GM19099 (cell line): Measurements from ENCODE around the gene DMXL1.

ENCODE experiments used
- POLR2A ChIP-seq: IDR thresholded peaks from 3 replicates; pipeline ENCODE4 v1.6.1; 2011; ENCODE audit warnings: low read depth; ENCODE audit not compliant: insufficient read length; ENCODE audit errors: extremely low read depth

The DMXL1 gene

GRCh38 chr5:119079318-119079921, 8.5 kb downstream of the DMXL1 start:
- no peak for TF ChIP-seq POLR2A

GRCh38 chr5:119080936-119081335, 10.0 kb downstream of the DMXL1 start:
- TF ChIP-seq POLR2A = no peak

GRCh38 chr5:119082691-119083090, 11.8 kb downstream of the DMXL1 start:
- no peak for TF ChIP-seq POLR2A

GRCh38 chr5:119083679-119084078, 12.8 kb downstream of the DMXL1 start:
- no peak for TF ChIP-seq POLR2A

- TF ChIP-seq POLR2A = no peak
Measured at GRCh38 chr5:119088438-119088837, 17.6 kb downstream of the DMXL1 start.

- no peak for TF ChIP-seq POLR2A
Measured at GRCh38 chr5:119095611-119096010, 24.7 kb downstream of the DMXL1 start.

- no peak for TF ChIP-seq POLR2A
Measured at GRCh38 chr5:119105971-119106370, 35.1 kb downstream of the DMXL1 start.

- no peak for TF ChIP-seq POLR2A
Measured at GRCh38 chr5:119112151-119112550, 41.3 kb downstream of the DMXL1 start.

GRCh38 chr5:119117237-119117636, 46.4 kb downstream of the DMXL1 start:
- no peak for TF ChIP-seq POLR2A

GRCh38 chr5:119118000-119118399, 47.1 kb downstream of the DMXL1 start:
- no peak for TF ChIP-seq POLR2A

GRCh38 chr5:119120893-119121292, 50.0 kb downstream of the DMXL1 start:
- no peak for TF ChIP-seq POLR2A

- TF ChIP-seq POLR2A = no peak
Measured at GRCh38 chr5:119123280-119123679, 52.4 kb downstream of the DMXL1 start.

GRCh38 chr5:119129770-119130169, 58.9 kb downstream of the DMXL1 start:
- TF ChIP-seq POLR2A = no peak

- no peak for TF ChIP-seq POLR2A
Measured at GRCh38 chr5:119131530-119132304, 60.8 kb downstream of the DMXL1 start.

GRCh38 chr5:119136666-119137318, 65.9 kb downstream of the DMXL1 start:
- no peak for TF ChIP-seq POLR2A

GRCh38 chr5:119153629-119154028, 82.7 kb downstream of the DMXL1 start:
- no peak for TF ChIP-seq POLR2A
